SU-DHL-6 (cell line): ENCODE results near the gene ZNF775.

Experiments used
- H2AFZ ChIP-seq: fragments of 200-600 bp; sonication (generic); 2 replicates; pipeline ENCODE4 v1.6.1; 2014; ENCODE audit warnings: low read depth, mild to moderate bottlenecking, moderate library complexity, mixed read lengths, antibody characterized with exemption, low read length; ENCODE audit not compliant: severe bottlenecking
- H3F3A ChIP-seq: fragments of 200-600 bp; shearing (Covaris generic); 2 replicates; pipeline ENCODE4 v1.6.0; 2016; ENCODE audit warnings: antibody characterized with exemption, mild to moderate bottlenecking; ENCODE audit not compliant: insufficient read depth
- H3K27ac ChIP-seq: fragments of 200-600 bp; sonication (generic); 2 replicates; pipeline ENCODE4 v1.5.1; 2016; ENCODE audit warnings: low read depth, mild to moderate bottlenecking, low read length, moderate library complexity, mixed read lengths
- H3K27me3 ChIP-seq: fragments of 200-600 bp; sonication (generic), shearing (Covaris generic); 2 replicates; pipeline ENCODE4 v1.6.0; 2014; ENCODE audit warnings: mild to moderate bottlenecking, low read length
- H3K36me3 ChIP-seq: fragments of 200-600 bp; sonication (generic); 2 replicates; pipeline ENCODE4 v1.6.1; 2014; ENCODE audit warnings: mild to moderate bottlenecking, low read length, mixed read lengths
- H3K4me2 ChIP-seq: fragments of 300-600, 200-600 bp; shearing (Covaris generic), sonication (generic); 2 replicates; pipeline ENCODE4 v1.6.0; 2014; ENCODE audit warnings: low read length, low read depth, mild to moderate bottlenecking; ENCODE audit not compliant: poor library complexity, severe bottlenecking
- H3K4me3 ChIP-seq: fragments of 200-600 bp; sonication (generic); 2 replicates; pipeline ENCODE4 v1.5.1; 2014; ENCODE audit warnings: antibody characterized with exemption, low read length, mild to moderate bottlenecking, mixed read lengths; ENCODE audit not compliant: insufficient read depth, poor library complexity, severe bottlenecking
- H3K79me2 ChIP-seq: fragments of 200-600 bp; sonication (generic); 2 replicates; pipeline ENCODE4 v1.6.1; 2014; ENCODE audit warnings: mild to moderate bottlenecking, low read length, moderate library complexity; ENCODE audit not compliant: insufficient read depth
- H3K9ac ChIP-seq: fragments of 200-600 bp; sonication (generic); 2 replicates; pipeline ENCODE4 v1.7.0; 2014; ENCODE audit warnings: mild to moderate bottlenecking, low read length
- H3K9me2 ChIP-seq: fragments of 200-600 bp; sonication (generic); replicated peaks from 2 replicates; pipeline ENCODE4 v1.6.1; 2014; ENCODE audit warnings: low read length; ENCODE audit not compliant: insufficient read depth
- H3K9me3 ChIP-seq: fragments of 200-600 bp; sonication (generic); 2 replicates; pipeline ENCODE4 v1.6.1; 2014; ENCODE audit warnings: low read length, mixed read lengths; ENCODE audit not compliant: insufficient read depth
- H4K20me1 ChIP-seq: fragments of 200-600 bp; sonication (generic); 2 replicates; pipeline ENCODE4 v1.6.1; 2014; ENCODE audit warnings: low read depth, mild to moderate bottlenecking, antibody characterized with exemption, low read length, moderate library complexity, mixed read lengths
- EZH2phosphoT487 ChIP-seq: fragments of 200-600 bp; sonication (generic), shearing (Covaris generic); conservative IDR thresholded peaks from 2 replicates; pipeline ENCODE4 v1.6.1; 2018; ENCODE audit warnings: mild to moderate bottlenecking, antibody characterized with exemption, low read length, moderate library complexity, mixed read lengths
- TF ChIP-seq, protein P1 (sequence below): fragments of 200-600 bp; sonication (generic); IDR thresholded peaks from one replicate; pipeline ENCODE4 v1.5.1; 2017; ENCODE audit warnings: antibody characterized with exemption, mild to moderate bottlenecking, low read length, moderate library complexity; ENCODE audit not compliant: insufficient read depth, poor library complexity, severe bottlenecking

Gene ZNF775

GRCh38 chr7:150332852-150333635, 46.1 kb upstream of the ZNF775 start:
- no peaks in the 10 kb centered on the region for H3K9me3 ChIP-seq
- no peaks in the 10 kb centered on the region for H3K9me2 ChIP-seq
- no peak overlapping the region for H3K9ac ChIP-seq
- no peak overlapping the region for H3K4me3 ChIP-seq
- no peaks in the 10 kb centered on the region for H4K20me1 ChIP-seq
- H3K36me3 ChIP-seq = no peaks in the 10 kb centered on the region
- H3K27ac ChIP-seq = no peak overlapping the region
- TF ChIP-seq, protein P1, sequence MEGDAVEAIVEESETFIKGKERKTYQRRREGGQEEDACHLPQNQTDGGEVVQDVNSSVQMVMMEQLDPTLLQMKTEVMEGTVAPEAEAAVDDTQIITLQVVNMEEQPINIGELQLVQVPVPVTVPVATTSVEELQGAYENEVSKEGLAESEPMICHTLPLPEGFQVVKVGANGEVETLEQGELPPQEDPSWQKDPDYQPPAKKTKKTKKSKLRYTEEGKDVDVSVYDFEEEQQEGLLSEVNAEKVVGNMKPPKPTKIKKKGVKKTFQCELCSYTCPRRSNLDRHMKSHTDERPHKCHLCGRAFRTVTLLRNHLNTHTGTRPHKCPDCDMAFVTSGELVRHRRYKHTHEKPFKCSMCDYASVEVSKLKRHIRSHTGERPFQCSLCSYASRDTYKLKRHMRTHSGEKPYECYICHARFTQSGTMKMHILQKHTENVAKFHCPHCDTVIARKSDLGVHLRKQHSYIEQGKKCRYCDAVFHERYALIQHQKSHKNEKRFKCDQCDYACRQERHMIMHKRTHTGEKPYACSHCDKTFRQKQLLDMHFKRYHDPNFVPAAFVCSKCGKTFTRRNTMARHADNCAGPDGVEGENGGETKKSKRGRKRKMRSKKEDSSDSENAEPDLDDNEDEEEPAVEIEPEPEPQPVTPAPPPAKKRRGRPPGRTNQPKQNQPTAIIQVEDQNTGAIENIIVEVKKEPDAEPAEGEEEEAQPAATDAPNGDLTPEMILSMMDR = no peak
- no peak for TF ChIP-seq EZH2phosphoT487
- H3F3A ChIP-seq = no peaks in the 10 kb centered on the region
- H2AFZ ChIP-seq = no peak overlapping the region
- H3K4me2 ChIP-seq = no peak overlapping the region
- no peaks in the 10 kb centered on the region for H3K79me2 ChIP-seq
- H3K27me3 ChIP-seq = no peaks in the 10 kb centered on the region

- Histone ChIP-seq H3K27ac (no peak overlapping the region), H3K4me3 (no peak overlapping the region), H3K79me2 (no peaks in the 10 kb centered on the region), H3F3A (no peaks in the 10 kb centered on the region), H3K9me2 (no peaks in the 10 kb centered on the region), H3K9ac (no peak overlapping the region), H3K27me3 (no peaks in the 10 kb centered on the region), H3K4me2 (no peak overlapping the region), H3K9me3 (no peaks in the 10 kb centered on the region), H3K36me3 (no peaks in the 10 kb centered on the region), H2AFZ (no peak overlapping the region), H4K20me1 (no peaks in the 10 kb centered on the region)
- TF ChIP-seq, protein P1 = no peak
- no peak for TF ChIP-seq EZH2phosphoT487
Observed at GRCh38 chr7:150333659-150334058, 45.5 kb upstream of the ZNF775 start.

- no peak for TF ChIP-seq EZH2phosphoT487
- TF ChIP-seq, protein P1 = no peak
- Histone ChIP-seq H3K9me3 (no peaks in the 10 kb centered on the region), H3K27ac (no peak overlapping the region), H3K4me3 (no peak overlapping the region), H3K9me2 (no peaks in the 10 kb centered on the region), H3F3A (no peaks in the 10 kb centered on the region), H3K9ac (no peak overlapping the region), H2AFZ (no peak overlapping the region), H3K36me3 (no peaks in the 10 kb centered on the region), H3K27me3 (no peaks in the 10 kb centered on the region), H3K4me2 (no peak overlapping the region), H3K79me2 (no peaks in the 10 kb centered on the region), H4K20me1 (no peaks in the 10 kb centered on the region)
Observed at GRCh38 chr7:150334108-150334507, 45.0 kb upstream of the ZNF775 start.
